NCI-H1417 treated with DMSO at 0.1 percent for 48 hours (cell line): ENCODE measurements around the gene GRIK1.

Source experiments
- DNase-seq: peaks from one replicate; lab custom pipeline; 2025; lab: John Stamatoyannopoulos, UW

Gene GRIK1

DNA sequence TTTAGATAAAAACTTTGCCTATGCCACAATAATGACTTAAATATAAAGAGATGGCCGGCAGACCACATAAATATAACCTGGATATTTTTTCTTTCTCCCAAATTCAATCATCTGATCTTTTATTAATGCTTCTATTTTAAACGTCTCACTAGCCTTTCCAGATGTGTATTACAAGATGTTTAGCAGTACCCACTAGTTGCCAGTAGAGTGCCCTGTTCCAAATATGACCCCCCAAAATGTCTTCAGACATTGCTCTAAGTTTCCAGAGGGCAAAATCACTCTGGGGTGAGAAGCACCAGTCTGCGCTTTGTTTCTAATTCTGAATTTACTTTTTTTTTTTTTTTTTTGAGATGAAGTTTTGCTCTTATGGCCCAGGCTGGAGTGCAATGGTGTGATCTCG, 268.1 kb downstream of the GRIK1 start:
- no peak for DNase-seq

DNA sequence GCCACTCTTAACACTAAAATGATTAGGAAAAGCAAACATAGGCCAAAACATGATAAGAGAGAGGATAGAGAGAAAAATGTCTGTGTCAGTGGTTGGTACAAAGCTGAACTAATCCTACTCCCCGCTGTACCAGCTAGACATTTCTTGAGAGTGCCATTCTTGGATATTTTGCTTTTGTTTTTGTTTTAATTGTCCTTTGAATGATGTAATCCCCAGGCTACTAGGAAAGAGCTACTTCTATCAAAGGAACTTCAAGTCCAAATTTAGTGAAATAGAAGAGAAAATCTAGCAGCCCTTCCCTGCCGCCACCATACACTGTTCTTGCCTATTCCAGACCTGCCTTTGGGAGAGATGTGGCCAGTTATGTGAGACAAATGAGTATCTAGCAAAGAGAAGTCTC, 269.6 kb downstream of the GRIK1 start:
- DNase-seq, result no peak

GRCh38 chr21:29669416-29669815, 270.4 kb downstream of the GRIK1 start:
- DNase-seq, result no peak

DNA sequence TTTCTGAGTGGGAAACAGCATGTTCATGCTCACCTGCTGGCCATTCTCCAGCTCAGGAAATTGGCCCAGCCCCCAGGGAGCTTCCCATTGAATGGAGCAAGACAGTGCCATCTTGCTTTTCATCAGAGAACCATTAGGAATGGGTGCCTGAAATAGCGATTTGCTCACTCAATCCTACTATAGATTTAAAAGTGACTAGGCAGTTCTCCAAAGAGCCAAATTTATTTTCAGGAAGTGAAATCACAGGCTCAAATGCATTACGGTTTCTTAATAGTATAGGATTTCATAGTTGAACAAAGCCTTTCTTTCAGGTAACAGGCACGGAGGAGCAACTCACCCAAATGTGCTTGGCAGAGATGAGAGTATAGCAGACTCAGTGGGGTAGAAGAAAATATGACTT, 272.1 kb downstream of the GRIK1 start:
- DNase-seq, result no peak

GRCh38 chr21:29664615-29665014, 275.2 kb downstream of the GRIK1 start:
- DNase-seq, result no peak

- no peak for DNase-seq
These were observed 277.9 kb downstream of the GRIK1 start for GRCh38 chr21:29661672-29662442.

GRCh38 chr21:29660047-29660720, 279.6 kb downstream of the GRIK1 start:
- no peak for DNase-seq

DNA sequence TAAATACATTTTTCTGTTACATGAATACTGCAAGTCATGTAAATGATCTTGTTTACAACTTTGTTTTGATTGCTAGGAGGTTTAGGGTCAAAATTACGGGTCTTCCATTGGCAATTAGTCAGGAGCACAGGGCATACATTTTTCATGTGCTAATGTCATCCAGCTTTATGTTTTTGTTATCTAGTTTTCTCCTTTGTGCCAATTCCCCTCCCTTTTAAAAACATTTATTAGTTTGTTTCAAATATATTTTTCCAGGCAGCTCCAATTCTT, 280.9 kb downstream of the GRIK1 start:
- DNase-seq, result no peak

- DNase-seq, result no peak
These were observed 281.4 kb downstream of the GRIK1 start for GRCh38 chr21:29658177-29658933.

DNA sequence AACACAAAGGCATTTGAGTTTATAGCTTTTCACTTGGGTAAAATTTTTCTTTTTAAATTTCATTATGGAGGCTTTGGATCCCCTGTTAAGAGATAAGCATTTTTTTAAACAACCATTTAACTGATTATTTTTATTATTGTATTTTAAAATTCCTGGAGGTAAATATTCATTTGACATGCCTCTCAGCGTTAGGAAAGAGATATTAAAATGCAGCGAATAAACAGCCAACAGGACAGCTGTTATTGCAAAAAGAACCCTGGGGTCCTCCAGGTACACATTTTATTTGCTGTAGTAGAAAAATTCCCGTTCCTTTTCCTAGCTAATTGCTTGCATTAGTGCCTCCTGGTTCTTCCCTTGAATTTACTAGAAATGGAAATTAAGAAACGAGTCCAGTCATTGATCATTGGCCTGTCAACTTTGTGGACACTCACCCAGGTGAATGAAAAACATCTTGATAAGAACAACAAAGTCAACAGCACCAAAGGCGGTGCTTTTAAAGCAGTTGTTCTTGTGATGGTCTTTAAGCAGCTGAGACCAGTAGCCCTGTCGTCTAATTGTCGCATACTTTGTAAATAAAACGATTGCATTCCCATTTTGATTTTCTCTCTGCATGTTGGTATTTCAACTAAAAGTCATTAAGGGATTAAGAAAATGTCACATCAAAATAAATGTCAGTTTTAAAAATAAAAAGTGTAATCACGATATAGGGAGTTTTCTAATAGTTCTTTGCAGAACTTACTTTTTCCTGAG, 282.4 kb downstream of the GRIK1 start:
- DNase-seq, result no peak

GRCh38 chr21:29656504-29657239, 283.1 kb downstream of the GRIK1 start:
- no peak for DNase-seq

- no peak for DNase-seq
These were observed 284.2 kb downstream of the GRIK1 start for GRCh38 chr21:29655577-29655976.

GRCh38 chr21:29654855-29655254, 284.9 kb downstream of the GRIK1 start:
- DNase-seq, result no peak

GRCh38 chr21:29654203-29654602, 285.6 kb downstream of the GRIK1 start:
- no peak for DNase-seq

- DNase-seq, result no peak
These were observed 289.2 kb downstream of the GRIK1 start for GRCh38 chr21:29650523-29651022.

- DNase-seq, result no peak
These were observed 290.4 kb downstream of the GRIK1 start for GRCh38 chr21:29649406-29649814.

DNA sequence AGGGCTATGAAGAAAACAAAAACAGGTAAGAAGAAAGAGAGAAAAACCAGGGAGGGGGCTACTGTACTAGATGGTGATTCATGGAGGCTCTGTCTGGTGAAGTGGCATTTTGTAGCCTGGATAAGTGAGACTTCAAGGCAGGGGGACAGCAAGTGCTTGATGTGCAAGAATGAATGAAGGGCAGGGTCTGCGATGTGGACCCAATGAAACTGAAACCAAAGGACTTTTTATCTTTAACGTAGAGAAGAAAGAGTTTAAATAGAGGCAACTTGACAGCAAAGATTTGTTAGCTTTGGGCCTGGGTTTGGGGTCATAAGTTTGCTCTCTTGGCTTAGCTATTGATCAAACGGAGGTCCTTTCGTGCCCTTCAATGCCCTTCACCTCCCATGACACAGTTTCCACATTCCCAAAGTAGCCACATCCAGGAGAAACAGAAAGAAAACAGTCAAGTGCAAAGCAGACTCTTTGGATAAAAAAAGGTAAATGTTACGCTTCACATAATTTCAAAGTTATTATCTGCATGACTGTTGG, 291.0 kb downstream of the GRIK1 start:
- DNase-seq, result no peak

GRCh38 chr21:29647353-29647781, 292.4 kb downstream of the GRIK1 start:
- no peak for DNase-seq

DNA sequence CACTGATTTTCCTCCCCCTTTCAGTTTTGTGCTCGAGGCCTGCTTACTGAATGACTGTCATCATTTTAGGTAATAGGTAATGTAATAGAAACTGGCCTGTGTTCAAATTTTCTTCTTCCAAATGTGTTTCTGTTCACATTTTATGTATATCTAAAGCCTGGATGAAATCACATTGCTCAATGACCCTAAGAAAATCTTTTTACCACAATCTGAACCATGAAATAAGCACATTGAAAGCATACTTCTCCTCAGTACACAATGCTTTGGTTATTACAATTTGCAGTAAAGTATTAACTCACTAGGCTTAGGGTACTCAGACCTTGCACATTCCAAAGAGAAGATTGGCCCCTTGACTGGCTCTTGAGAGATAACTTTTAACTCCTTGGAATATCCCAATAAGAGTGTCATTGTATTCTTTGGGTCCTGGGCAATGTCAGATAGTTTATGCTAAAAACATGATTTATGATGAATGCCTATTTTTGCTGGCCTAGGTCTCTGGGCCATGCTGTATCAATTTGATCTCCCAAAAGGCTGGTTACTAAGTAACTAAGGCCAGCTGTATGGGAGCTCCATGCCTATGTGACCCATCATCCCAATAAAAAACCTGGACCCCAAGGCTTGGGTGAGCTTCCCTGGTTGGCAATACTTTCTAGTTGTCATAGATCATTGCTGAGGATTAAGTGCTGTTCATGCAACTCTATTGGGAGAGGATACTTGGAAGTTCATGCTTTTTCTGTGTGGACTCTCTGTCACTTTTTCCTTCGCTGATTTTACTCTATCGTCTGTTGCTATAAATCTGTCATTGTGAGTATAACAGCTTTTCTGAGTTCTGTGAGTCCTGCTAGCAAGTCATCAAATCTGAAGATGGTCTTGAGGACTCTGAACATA, 293.9 kb downstream of the GRIK1 start:
- no peak for DNase-seq

- DNase-seq, result no peak
These were observed 296.5 kb downstream of the GRIK1 start for GRCh38 chr21:29643289-29643688.
